Hematopoietic multipotent progenitor cell treated with erythropoietin and hydrocortisone succinate and interleukin-3 and kit ligand, for 8 days (in vitro differentiated cells): Measurements from ENCODE around the gene NUDT2.

Source experiments
- DNase-seq: peaks from one replicate; pipeline ENCODE4 v3.0.0-alpha.2; 2015

The NUDT2 gene

GRCh38 chr9:34387239-34387638, 57.9 kb downstream of the NUDT2 start:
- no peak for DNase-seq

- no peak for DNase-seq
Measured at GRCh38 chr9:34392511-34392910, 63.1 kb downstream of the NUDT2 start.
